ENCODE results near the gene OTUD3.

OTUD3 gene

GRCh38 chr1:19940486-19941205 is 58.5 kb downstream of the OTUD3 start:
- DNase-seq (ENCODE audit: extremely low spot score, insufficient read length, low read depth) = no peak
- FAIRE-seq = no peak

GRCh38 chr1:19941206-19941568 is 59.0 kb downstream of the OTUD3 start:
- no peak for DNase-seq (ENCODE audit: extremely low spot score, insufficient read length, low read depth)
- FAIRE-seq = no peak

- no peak for FAIRE-seq
- no peak for DNase-seq (ENCODE audit: extremely low spot score, insufficient read length, low read depth)
Observed at GRCh38 chr1:19942088-19942487, 59.9 kb downstream of the OTUD3 start.

- FAIRE-seq (no peak), DNase-seq (ENCODE audit: extremely low spot score, insufficient read length, low read depth) (no peak)
Observed at GRCh38 chr1:19942657-19943056, 60.5 kb downstream of the OTUD3 start.

GRCh38 chr1:19945914-19946313 is 63.7 kb downstream of the OTUD3 start:
- no peak for FAIRE-seq
- no peak for DNase-seq (ENCODE audit: extremely low spot score, insufficient read length, low read depth)

- DNase-seq (ENCODE audit: extremely low spot score, insufficient read length, low read depth) (no peak), FAIRE-seq (no peak)
Observed at GRCh38 chr1:19946331-19946751, 64.1 kb downstream of the OTUD3 start.

GRCh38 chr1:19946971-19947370 is 64.8 kb downstream of the OTUD3 start:
- DNase-seq (ENCODE audit: extremely low spot score, insufficient read length, low read depth) (no peak), FAIRE-seq (no peak)

- DNase-seq (ENCODE audit: extremely low spot score, insufficient read length, low read depth) (no peak), FAIRE-seq (no peak)
Observed at GRCh38 chr1:19949016-19949415, 66.8 kb downstream of the OTUD3 start.

GRCh38 chr1:19954059-19954458 is 71.9 kb downstream of the OTUD3 start:
- FAIRE-seq (no peak), DNase-seq (ENCODE audit: extremely low spot score, insufficient read length, low read depth) (no peak)

GRCh38 chr1:19955534-19956170 is 73.5 kb downstream of the OTUD3 start:
- DNase-seq (ENCODE audit: extremely low spot score, insufficient read length, low read depth) (no peak), FAIRE-seq (no peak)

GRCh38 chr1:19957779-19958178 is 75.6 kb downstream of the OTUD3 start:
- FAIRE-seq = no peak

GRCh38 chr1:19960591-19960990 is 78.4 kb downstream of the OTUD3 start:
- FAIRE-seq (no peak), DNase-seq (ENCODE audit: extremely low spot score, insufficient read length, low read depth) (no peak)

More at GRCh38 chr1:19957779-19958178, 75.6 kb downstream of the OTUD3 start:
- no peak for DNase-seq (ENCODE audit: extremely low spot score, insufficient read length, low read depth)

All from GM18507 (cell line).